ENCODE results near the gene OR4M2. TPM values are rescaled to one million over a fixed set of nuclear protein-coding genes. Genes with fewer than 3 reads are reported as not detected.
"Not testable (repeated sequence)": the region's sequence is repeated elsewhere in the genome, so short reads cannot be mapped to it uniquely, and the experiment has no call there.

OR4M2 gene
- not detected in 2 replicates for total RNA-seq (ENCODE audit: low replicate concordance)

GRCh38 chr15:22080227-22080626, at the start of gene OR4M2:
Gene OR4M2, plus strand, starts transcription at chr15:22080527. Its CDS starts 98 bp downstream, at chr15:22080625.
- H3K4me3 ChIP-seq (ENCODE audit: low read depth, low read length); DNase-seq (ENCODE audit: low read depth): not testable (repeated sequence)

- H3K4me3 ChIP-seq (ENCODE audit: low read depth, low read length); DNase-seq (ENCODE audit: low read depth): not testable (repeated sequence)
Measured at GRCh38 chr15:22069267-22069666, 11.1 kb upstream of the OR4M2 start.

- not testable (repeated sequence) for H3K4me3 ChIP-seq (ENCODE audit: low read depth, low read length); DNase-seq (ENCODE audit: low read depth)
Measured at GRCh38 chr15:22081386-22081785, 1.1 kb downstream of the OR4M2 start.

- not testable (repeated sequence) for DNase-seq (ENCODE audit: low read depth); H3K4me3 ChIP-seq (ENCODE audit: low read depth, low read length)
Measured at GRCh38 chr15:22098616-22099253, 18.4 kb downstream of the OR4M2 start.

- H3K4me3 ChIP-seq (ENCODE audit: low read depth, low read length); DNase-seq (ENCODE audit: low read depth): not testable (repeated sequence)
Measured at GRCh38 chr15:22099289-22099891, 19.1 kb downstream of the OR4M2 start.

GRCh38 chr15:22122033-22122432, 41.7 kb downstream of the OR4M2 start:
- not testable (repeated sequence) for H3K4me3 ChIP-seq (ENCODE audit: low read depth, low read length); DNase-seq (ENCODE audit: low read depth)

Other genes starting within 250 kb of the OR4M2 start
- not detected in 2 replicates for gene POTEB, start 202.8 kb upstream of the OR4M2 start, total RNA-seq (ENCODE audit: low replicate concordance)

All from fibroblast of the aortic adventitia (primary cell).